ENCODE data around the gene GTF2IRD1. TPM values are rescaled to one million over a fixed set of nuclear protein-coding genes. Genes with fewer than 3 reads are reported as not detected.

GTF2IRD1 gene
- total and polyA plus RNA-seq, 2 donors (not counting 1 experiment from before 2014, with no cell fraction given) = 7.8 to 14.7 TPM

GRCh38 chr7:74581916-74582440 lies 128.3 kb downstream of the GTF2IRD1 start:
- H3K27ac ChIP-seq (ENCODE audit: insufficient read depth, low read length) = no peak overlapping the region
- DNase-seq (ENCODE audit: low read depth in 2 of 2) = no peak
- H3K36me3 ChIP-seq (ENCODE audit: control insufficient read depth, insufficient read depth, low read length) = no peaks in the 10 kb centered on the region
- H4K20me1 ChIP-seq (ENCODE audit: control insufficient read depth, extremely low read depth, insufficient read depth, low read length) = no peaks in the 10 kb centered on the region
- no peak overlapping the region for H3K4me3 ChIP-seq (replicated peaks in 1 of 4; ENCODE audit: control extremely low read depth in 1 of 4, insufficient read depth in 1 of 4, low read depth in 3 of 4, low read length in 4 of 4)
- H3K79me2 ChIP-seq (ENCODE audit: control insufficient read depth, insufficient read depth, low read length) = no peaks in the 10 kb centered on the region
- no peak overlapping the region for H2AFZ ChIP-seq (ENCODE audit: low read length)
- no peak overlapping the region for H3K4me2 ChIP-seq (ENCODE audit: extremely low read depth, insufficient read depth, low read length)
- no peaks in the 10 kb centered on the region for H3K9me3 ChIP-seq (ENCODE audit: control insufficient read depth, insufficient read depth, low read depth, low read length)
- no peaks in the 10 kb centered on the region for H3K27me3 ChIP-seq (ENCODE audit: control insufficient read depth, insufficient read depth, low read length)
- TF ChIP-seq EZH2 (IDR thresholded peaks at IDR 0.05; ENCODE audit: low read length, missing control alignments) = no peak
- no peak for TF ChIP-seq CTCF (conservative IDR thresholded peaks at IDR 0.05 in 1 of 2, IDR thresholded peaks at IDR 0.05 in 1 of 2; ENCODE audit: low read depth in 1 of 2, low read length in 2 of 2)
- peaks cover 11% of the 10 kb centered on the region for H3K4me1 ChIP-seq (ENCODE audit: control insufficient read depth, extremely low read depth, insufficient read depth, low read length)
- H3K9ac ChIP-seq (ENCODE audit: insufficient read depth, low read length) = no peak overlapping the region

GRCh38 chr7:74582447-74583039 lies 128.8 kb downstream of the GTF2IRD1 start:
- Histone ChIP-seq H2AFZ (ENCODE audit: low read length) (no peak overlapping the region), H3K4me1 (ENCODE audit: control insufficient read depth, extremely low read depth, insufficient read depth, low read length) (peaks cover 13% of the 10 kb centered on the region), H3K4me2 (ENCODE audit: extremely low read depth, insufficient read depth, low read length) (no peak overlapping the region), H3K9ac (ENCODE audit: insufficient read depth, low read length) (no peak overlapping the region), H4K20me1 (ENCODE audit: control insufficient read depth, extremely low read depth, insufficient read depth, low read length) (no peaks in the 10 kb centered on the region), H3K27me3 (ENCODE audit: control insufficient read depth, insufficient read depth, low read length) (no peaks in the 10 kb centered on the region), H3K4me3 (replicated peaks in 1 of 4; ENCODE audit: control extremely low read depth in 1 of 4, insufficient read depth in 1 of 4, low read depth in 3 of 4, low read length in 4 of 4) (no peak overlapping the region), H3K79me2 (ENCODE audit: control insufficient read depth, insufficient read depth, low read length) (no peaks in the 10 kb centered on the region), H3K36me3 (ENCODE audit: control insufficient read depth, insufficient read depth, low read length) (no peaks in the 10 kb centered on the region), H3K9me3 (ENCODE audit: control insufficient read depth, insufficient read depth, low read depth, low read length) (no peaks in the 10 kb centered on the region), H3K27ac (ENCODE audit: insufficient read depth, low read length) (no peak overlapping the region)
- no peak for TF ChIP-seq EZH2 (IDR thresholded peaks at IDR 0.05; ENCODE audit: low read length, missing control alignments)
- TF ChIP-seq CTCF (conservative IDR thresholded peaks at IDR 0.05 in 1 of 2, IDR thresholded peaks at IDR 0.05 in 1 of 2; ENCODE audit: low read depth in 1 of 2, low read length in 2 of 2) = no peak
- DNase-seq (ENCODE audit: low read depth in 2 of 2) = no peak

- Histone ChIP-seq H2AFZ (ENCODE audit: low read length) (no peak overlapping the region), H3K27me3 (ENCODE audit: control insufficient read depth, insufficient read depth, low read length) (no peaks in the 10 kb centered on the region), H4K20me1 (ENCODE audit: control insufficient read depth, extremely low read depth, insufficient read depth, low read length) (no peaks in the 10 kb centered on the region), H3K27ac (ENCODE audit: insufficient read depth, low read length) (no peak overlapping the region), H3K36me3 (ENCODE audit: control insufficient read depth, insufficient read depth, low read length) (no peaks in the 10 kb centered on the region), H3K79me2 (ENCODE audit: control insufficient read depth, insufficient read depth, low read length) (no peaks in the 10 kb centered on the region), H3K4me2 (ENCODE audit: extremely low read depth, insufficient read depth, low read length) (no peak overlapping the region), H3K9ac (ENCODE audit: insufficient read depth, low read length) (no peak overlapping the region), H3K4me3 (replicated peaks in 1 of 4; ENCODE audit: control extremely low read depth in 1 of 4, insufficient read depth in 1 of 4, low read depth in 3 of 4, low read length in 4 of 4) (no peak overlapping the region), H3K4me1 (ENCODE audit: control insufficient read depth, extremely low read depth, insufficient read depth, low read length) (peaks cover 16% of the 10 kb centered on the region), H3K9me3 (ENCODE audit: control insufficient read depth, insufficient read depth, low read depth, low read length) (no peaks in the 10 kb centered on the region)
- no peak for TF ChIP-seq CTCF (conservative IDR thresholded peaks at IDR 0.05 in 1 of 2, IDR thresholded peaks at IDR 0.05 in 1 of 2; ENCODE audit: low read depth in 1 of 2, low read length in 2 of 2)
- TF ChIP-seq EZH2 (IDR thresholded peaks at IDR 0.05; ENCODE audit: low read length, missing control alignments) = no peak
- no peak for DNase-seq (ENCODE audit: low read depth in 2 of 2)
Measured at GRCh38 chr7:74583630-74584029, 129.9 kb downstream of the GTF2IRD1 start.
